Subcutaneous adipose tissue (tissue), 4 donors: ENCODE data around the gene COQ4. TPM values are rescaled to one million over a fixed set of nuclear protein-coding genes. Genes with fewer than 3 reads are reported as not detected.

Experiments used
- total RNA-seq, 4 donors: library from RNA; depleted of rRNA; stranded (reverse); fragments of >200 nt; gene quantifications; one replicate each; pipeline ENCODE4 v1.1.0, GENCODE V29; 2016
- TF ChIP-seq, protein P1 (sequence below): fragments of 450-650 bp; IDR thresholded peaks from one replicate; pipeline ENCODE4 v1.5.1; 2016; ENCODE audit warnings: low read depth, mild to moderate bottlenecking, control low read depth, antibody characterized with exemption, moderate library complexity

Gene COQ4
- total RNA-seq, 4 donors from 2014 or later = 20.1 to 51.1 (median 23.2) TPM

DNA sequence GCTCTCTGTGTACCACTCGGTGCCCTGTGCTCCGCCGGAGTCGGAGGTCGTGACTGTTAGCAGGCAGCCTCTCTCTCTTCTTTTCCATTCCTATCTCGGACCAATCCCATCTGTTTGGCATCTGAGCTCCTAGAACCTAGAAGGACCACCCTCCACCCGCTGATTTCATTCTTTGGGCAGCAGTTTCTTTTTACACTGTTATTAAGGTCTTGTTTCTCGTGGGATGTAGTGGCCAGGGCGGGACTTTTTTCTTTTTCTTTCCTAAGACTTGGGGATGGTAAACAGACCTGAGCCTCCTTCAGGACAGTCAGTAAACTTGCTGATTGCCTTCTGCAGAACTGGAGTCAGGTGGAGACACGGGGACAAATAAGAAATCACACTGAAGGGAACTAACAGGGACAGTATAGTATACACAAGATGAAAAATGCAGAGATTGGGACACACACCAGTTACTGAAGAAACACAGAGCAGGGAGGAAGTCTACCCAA is 49.0 kb downstream of the COQ4 start:
- TF ChIP-seq, protein P1, sequence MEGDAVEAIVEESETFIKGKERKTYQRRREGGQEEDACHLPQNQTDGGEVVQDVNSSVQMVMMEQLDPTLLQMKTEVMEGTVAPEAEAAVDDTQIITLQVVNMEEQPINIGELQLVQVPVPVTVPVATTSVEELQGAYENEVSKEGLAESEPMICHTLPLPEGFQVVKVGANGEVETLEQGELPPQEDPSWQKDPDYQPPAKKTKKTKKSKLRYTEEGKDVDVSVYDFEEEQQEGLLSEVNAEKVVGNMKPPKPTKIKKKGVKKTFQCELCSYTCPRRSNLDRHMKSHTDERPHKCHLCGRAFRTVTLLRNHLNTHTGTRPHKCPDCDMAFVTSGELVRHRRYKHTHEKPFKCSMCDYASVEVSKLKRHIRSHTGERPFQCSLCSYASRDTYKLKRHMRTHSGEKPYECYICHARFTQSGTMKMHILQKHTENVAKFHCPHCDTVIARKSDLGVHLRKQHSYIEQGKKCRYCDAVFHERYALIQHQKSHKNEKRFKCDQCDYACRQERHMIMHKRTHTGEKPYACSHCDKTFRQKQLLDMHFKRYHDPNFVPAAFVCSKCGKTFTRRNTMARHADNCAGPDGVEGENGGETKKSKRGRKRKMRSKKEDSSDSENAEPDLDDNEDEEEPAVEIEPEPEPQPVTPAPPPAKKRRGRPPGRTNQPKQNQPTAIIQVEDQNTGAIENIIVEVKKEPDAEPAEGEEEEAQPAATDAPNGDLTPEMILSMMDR = no peak

GRCh38 chr9:128372188-128372641 is 49.6 kb downstream of the COQ4 start:
- TF ChIP-seq, protein P1 = no peak

DNA sequence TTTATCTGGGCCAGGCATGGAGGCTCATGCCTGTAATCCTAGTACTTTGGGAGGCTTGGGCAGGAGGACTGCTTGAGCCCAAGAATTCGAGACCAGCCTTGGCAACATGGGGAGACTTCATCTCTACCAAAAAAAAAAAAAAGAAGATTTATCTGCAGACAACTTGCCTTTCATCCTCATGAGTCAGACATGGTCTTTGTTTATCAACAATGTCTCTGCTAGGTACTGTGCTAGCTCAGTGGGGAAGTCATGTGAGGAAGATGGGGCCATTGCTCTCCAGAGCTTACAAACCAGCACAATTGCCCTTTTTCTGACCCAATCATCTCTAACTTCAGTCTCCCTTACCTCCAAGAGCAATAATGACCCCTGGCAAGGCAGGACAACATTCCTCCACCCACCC is 50.1 kb downstream of the COQ4 start:
- TF ChIP-seq, protein P1 = no peak

- TF ChIP-seq, protein P1 = no peak
Observed at GRCh38 chr9:128374221-128374675, 51.6 kb downstream of the COQ4 start.

DNA sequence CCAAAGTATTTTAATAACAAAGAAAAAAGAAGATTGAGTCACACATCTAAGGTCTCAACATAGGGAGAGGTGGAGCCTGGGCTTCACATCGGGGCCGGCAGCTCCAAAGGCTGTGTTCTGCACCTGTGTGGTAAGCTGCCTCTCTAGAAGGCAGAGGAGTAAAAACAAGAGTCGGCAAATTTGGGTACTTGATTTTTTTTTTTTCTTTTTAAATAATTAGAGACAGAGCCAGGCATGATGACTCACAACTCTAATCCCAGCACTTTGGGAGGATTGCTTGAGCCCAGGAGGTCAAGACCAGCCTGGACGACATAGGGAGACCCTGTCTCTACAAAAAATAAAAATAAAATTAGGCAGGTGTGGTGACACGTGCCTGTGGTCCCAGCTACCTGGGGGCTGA is 53.2 kb downstream of the COQ4 start:
- TF ChIP-seq, protein P1 = no peak

DNA sequence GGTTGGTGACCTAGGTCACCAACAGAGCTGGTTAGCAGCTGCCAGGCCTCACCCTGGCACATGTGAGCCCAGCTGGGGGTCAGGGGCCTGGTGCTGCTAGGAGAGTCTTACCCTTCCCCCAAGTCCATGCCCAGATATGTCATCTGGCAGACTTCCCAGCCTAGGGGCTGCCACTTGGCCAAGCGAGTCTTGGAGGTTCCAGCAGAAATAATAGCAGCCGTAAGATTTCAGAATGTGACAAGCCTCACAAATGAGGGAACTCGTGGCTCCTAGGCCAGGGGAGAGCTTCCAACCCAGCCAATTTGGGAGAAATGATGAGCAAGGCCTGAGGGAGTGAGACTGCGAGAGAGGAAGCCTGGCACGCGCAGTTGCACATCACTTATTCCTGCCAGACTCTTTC is 59.6 kb downstream of the COQ4 start:
- TF ChIP-seq, protein P1 = no peak

GRCh38 chr9:128383007-128383753 is 60.5 kb downstream of the COQ4 start:
- TF ChIP-seq, protein P1 = no peak

Other genes starting within 250 kb of the COQ4 start
- gene PTGES2, start 195.1 kb upstream of the COQ4 start, total RNA-seq = 10 to 100 TPM; 24.5 to 40.3 (median 25.8) TPM
- 1 to 10 TPM in 1 of 4 donors, not detected in 3; 1.6 TPM for gene LCN2, start 173.4 kb upstream of the COQ4 start, total RNA-seq
- gene BBLN, start 162.6 kb upstream of the COQ4 start, total RNA-seq = 100 to 1,000 TPM in 3 of 4 donors, 10 to 100 TPM in 1; 57.7 to 307 (median 228) TPM
- gene CIZ1, start 131.3 kb upstream of the COQ4 start, total RNA-seq = 100 to 1,000 TPM in 1 of 4 donors, 10 to 100 TPM in 3; 46.0 to 103 (median 59.9) TPM
- 10 to 100 TPM; 22.8 to 53.5 (median 44.5) TPM for gene DNM1, start 119.5 kb upstream of the COQ4 start, total RNA-seq
- 100 to 1,000 TPM in 2 of 4 donors, 10 to 100 TPM in 2; 70.0 to 123 (median 86.2) TPM for gene GOLGA2, start 46.8 kb upstream of the COQ4 start, total RNA-seq
- gene SWI5, start 46.6 kb upstream of the COQ4 start, total RNA-seq = 10 to 100 TPM; 25.6 to 28.6 (median 26.9) TPM
- gene TRUB2, start 392 bp upstream of the COQ4 start, total RNA-seq = 10 to 100 TPM in 1 of 4 donors, 1 to 10 TPM in 3; 7.2 to 10.5 (median 8.7) TPM
- 10 to 100 TPM; 10.1 to 17.3 (median 12.3) TPM for gene SLC27A4, start 17.7 kb downstream of the COQ4 start, total RNA-seq
- gene URM1, start 48.5 kb downstream of the COQ4 start, total RNA-seq = 10 to 100 TPM; 17.8 to 20.9 (median 19.7) TPM
- 10 to 100 TPM in 3 of 4 donors, 1 to 10 TPM in 1; 8.3 to 34.7 (median 31.4) TPM for gene CERCAM, start 98.0 kb downstream of the COQ4 start, total RNA-seq
- 10 to 100 TPM; 13.4 to 22.2 (median 16.5) TPM for gene ODF2, start 133.2 kb downstream of the COQ4 start, total RNA-seq
- gene GLE1, start 181.9 kb downstream of the COQ4 start, total RNA-seq = 10 to 100 TPM; 21.0 to 33.0 (median 23.4) TPM
- gene SPTAN1, start 229.7 kb downstream of the COQ4 start, total RNA-seq = 100 to 1,000 TPM; 185 to 310 (median 275) TPM